Endodermal cell (in vitro differentiated cells): Measurements from ENCODE around the gene SNAPC2. TPM values are rescaled to one million over a fixed set of nuclear protein-coding genes. Genes with fewer than 3 reads are reported as not detected.

Experiments
- DNase-seq: peaks from one replicate; pipeline ENCODE4 v3.0.0-alpha.2; 2017
- H3K27ac ChIP-seq: 2 replicates; pipeline ENCODE4 v1.5.1; 2013; ENCODE audit warnings: mild to moderate bottlenecking, low read depth, low read length, moderate library complexity
- H3K27me3 ChIP-seq: 2 replicates; pipeline ENCODE4 v1.6.1; 2013; ENCODE audit warnings: mild to moderate bottlenecking, low read length, moderate library complexity; ENCODE audit not compliant: insufficient read depth, control insufficient read depth, poor library complexity, severe bottlenecking
- H3K36me3 ChIP-seq: 2 replicates; pipeline ENCODE4 v1.7.0; 2013; ENCODE audit warnings: mild to moderate bottlenecking, low read length, moderate library complexity; ENCODE audit not compliant: control insufficient read depth, insufficient read depth
- H3K4me1 ChIP-seq: one replicate; pipeline ENCODE4 v1.7.0; 2013; ENCODE audit warnings: low read length; ENCODE audit not compliant: control insufficient read depth, insufficient read depth
- H3K4me3 ChIP-seq: 2 replicates; pipeline ENCODE4 v1.5.1; 2013; ENCODE audit warnings: mild to moderate bottlenecking, low read length, moderate library complexity
- H3K9ac ChIP-seq: 2 replicates; pipeline ENCODE4 v1.6.1; 2013; ENCODE audit warnings: mild to moderate bottlenecking, low read length, moderate library complexity; ENCODE audit not compliant: poor library complexity, severe bottlenecking; ENCODE audit errors: extremely low read depth
- H3K9me3 ChIP-seq: 2 replicates; pipeline ENCODE4 v1.6.1; 2013; ENCODE audit warnings: mild to moderate bottlenecking, low read length, moderate library complexity; ENCODE audit not compliant: control insufficient read depth
- H3K27ac Mint-ChIP-seq: 2 replicates; pipeline ENCODE4 v1.8.0; 2020; ENCODE audit warnings: mixed read lengths
- H3K27me3 Mint-ChIP-seq: 2 replicates; pipeline ENCODE4 v1.8.0; 2021; ENCODE audit warnings: mild to moderate bottlenecking, mixed read lengths; ENCODE audit not compliant: insufficient read depth
- H3K36me3 Mint-ChIP-seq: 2 replicates; pipeline ENCODE4 v1.8.0; 2020; ENCODE audit warnings: low read depth, mixed read lengths
- H3K4me1 Mint-ChIP-seq: 2 replicates; pipeline ENCODE4 v1.8.0; 2020; ENCODE audit warnings: mixed read lengths
- H3K4me3 Mint-ChIP-seq: 2 replicates; pipeline ENCODE4 v1.8.0; 2020; ENCODE audit warnings: mild to moderate bottlenecking, moderate library complexity, mixed read lengths
- H3K9me3 Mint-ChIP-seq: 2 replicates; pipeline ENCODE4 v1.8.0; 2020; ENCODE audit warnings: mild to moderate bottlenecking, mixed read lengths
- WGBS, 2 experiments: methylation state at CpG; one replicate each; pipeline versions ENCODE4 v1.1.5 to v1.1.7; 2013; ENCODE audit warnings: missing lambda C conversion rate in 2 of 2, mixed read lengths in 1 of 2; ENCODE audit not compliant: insufficient coverage in 1 of 2, insufficient read length in 1 of 2; 5-methylcytosine and 5-hydroxymethylcytosine counted together
- total RNA-seq, 2 donors: library from RNA; stranded (reverse); fragmentation: NEBNext Ultra II Directional in 1 of 2; extraction: Animal tissue kit (Norgen Biotek cat#: 25700) in 1 of 2; gene quantifications; 2 replicates in 1 of 2; 3 replicates in 1 of 2; pipeline ENCODE4 v1.2.1, GENCODE V29; 2021
- TF ChIP-seq, protein P1 (sequence below): fragments of 200-600 bp; sonication (generic); conservative IDR thresholded peaks from 2 replicates; pipeline ENCODE4 v1.5.0; 2021; ENCODE audit warnings: antibody characterized with exemption, mild to moderate bottlenecking

Gene SNAPC2
- total RNA-seq, 2 donors from 2014 or later, result 11.9 to 14.2 TPM

DNA sequence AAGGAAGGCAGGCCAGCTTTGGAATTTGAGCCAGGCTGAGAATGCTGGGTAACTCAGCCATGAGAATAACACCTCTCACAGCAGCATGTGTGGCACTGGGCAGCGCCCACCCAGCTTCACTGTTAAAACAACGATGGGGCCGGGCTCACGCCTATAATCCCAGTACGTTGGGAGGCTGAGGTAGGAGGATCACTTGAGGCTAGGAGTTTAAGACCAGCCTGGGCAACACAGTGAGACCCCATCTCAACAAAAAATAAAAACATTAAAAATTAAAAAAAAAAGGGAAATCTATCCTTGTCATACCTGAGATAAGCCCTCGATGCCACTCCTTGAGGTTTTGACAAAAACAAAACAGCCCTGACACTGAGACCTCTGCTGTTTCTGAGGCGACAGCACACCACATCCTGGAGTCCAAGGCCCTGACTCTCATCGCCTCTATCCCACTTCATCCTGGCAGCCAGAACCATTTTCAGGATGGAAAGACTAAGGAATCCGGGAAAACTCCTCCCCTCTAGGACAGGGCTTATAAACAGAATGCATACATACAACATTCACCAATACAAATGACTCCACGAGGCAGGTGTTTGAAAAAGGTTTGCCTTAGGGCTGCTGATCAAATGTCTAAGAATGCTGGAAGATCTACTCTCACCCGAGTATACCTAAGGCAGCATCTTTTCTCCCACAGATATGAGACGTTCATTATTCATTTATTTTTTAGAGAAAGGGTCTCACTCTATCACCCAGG, 46.0 kb downstream of the SNAPC2 start:
- Mint-ChIP-seq H3K36me3 (peaks cover 70% of the 10 kb centered on the region), H3K27ac (no peak overlapping the region)

DNA sequence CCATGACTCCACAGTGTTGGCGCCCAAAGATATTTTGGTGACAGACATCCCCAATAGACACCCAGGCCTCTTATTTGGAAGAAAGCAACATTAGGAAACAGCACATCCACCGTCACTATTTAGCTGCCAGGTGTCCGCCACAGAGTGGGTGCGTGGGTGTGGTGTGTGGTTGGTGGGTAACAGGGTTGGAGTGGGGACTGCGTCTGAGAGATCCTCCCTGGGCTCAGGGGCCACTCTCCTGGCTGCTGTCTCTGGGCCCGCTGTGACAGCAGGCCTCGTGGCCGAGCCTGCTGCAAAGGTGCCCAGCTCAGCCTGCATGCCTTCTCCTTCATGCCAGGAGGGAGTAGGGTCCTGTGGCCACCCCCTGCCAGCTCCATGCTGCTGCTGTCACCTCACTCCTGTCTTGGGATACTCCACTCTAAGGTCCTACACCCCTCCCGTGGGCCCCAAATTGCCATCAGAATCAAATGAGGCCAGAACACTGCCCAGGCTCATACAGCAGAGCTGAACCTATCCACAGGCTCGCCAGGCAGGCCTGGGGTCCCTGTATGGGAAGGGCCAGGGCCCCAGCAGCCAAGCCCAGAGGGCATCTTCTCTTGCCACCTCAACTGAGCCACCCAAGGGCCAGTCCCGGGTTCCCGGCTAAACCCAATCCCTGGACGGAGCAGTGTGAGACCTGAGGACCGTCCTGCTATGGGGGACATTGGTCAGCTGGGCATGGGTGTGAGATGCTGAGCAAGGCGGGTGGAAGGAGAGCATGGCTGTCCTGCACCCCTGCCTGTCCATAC, 48.1 kb downstream of the SNAPC2 start:
- 95 to 97% methylated on average over 8 to 15 of the region's 15 CpGs for WGBS, 2 experiments
- peak overlapping the region; percentile 74 for H3K27ac Mint-ChIP-seq
- H3K36me3 ChIP-seq, result peaks cover 78% of the 10 kb centered on the region
- peaks cover 61% of the 10 kb centered on the region for H3K36me3 Mint-ChIP-seq
- H3K27me3 ChIP-seq, result no peaks in the 10 kb centered on the region
- H3K9ac ChIP-seq, result no peak overlapping the region
- no peak overlapping the region for H3K4me3 ChIP-seq
- H3K27me3 Mint-ChIP-seq, result no peaks in the 10 kb centered on the region
- H3K9me3 Mint-ChIP-seq, result no peaks in the 10 kb centered on the region
- no peak overlapping the region for H3K4me3 Mint-ChIP-seq
- no peak for DNase-seq
- no peaks in the 10 kb centered on the region for H3K4me1 ChIP-seq
- no peaks in the 10 kb centered on the region for H3K9me3 ChIP-seq
- TF ChIP-seq, protein P1, sequence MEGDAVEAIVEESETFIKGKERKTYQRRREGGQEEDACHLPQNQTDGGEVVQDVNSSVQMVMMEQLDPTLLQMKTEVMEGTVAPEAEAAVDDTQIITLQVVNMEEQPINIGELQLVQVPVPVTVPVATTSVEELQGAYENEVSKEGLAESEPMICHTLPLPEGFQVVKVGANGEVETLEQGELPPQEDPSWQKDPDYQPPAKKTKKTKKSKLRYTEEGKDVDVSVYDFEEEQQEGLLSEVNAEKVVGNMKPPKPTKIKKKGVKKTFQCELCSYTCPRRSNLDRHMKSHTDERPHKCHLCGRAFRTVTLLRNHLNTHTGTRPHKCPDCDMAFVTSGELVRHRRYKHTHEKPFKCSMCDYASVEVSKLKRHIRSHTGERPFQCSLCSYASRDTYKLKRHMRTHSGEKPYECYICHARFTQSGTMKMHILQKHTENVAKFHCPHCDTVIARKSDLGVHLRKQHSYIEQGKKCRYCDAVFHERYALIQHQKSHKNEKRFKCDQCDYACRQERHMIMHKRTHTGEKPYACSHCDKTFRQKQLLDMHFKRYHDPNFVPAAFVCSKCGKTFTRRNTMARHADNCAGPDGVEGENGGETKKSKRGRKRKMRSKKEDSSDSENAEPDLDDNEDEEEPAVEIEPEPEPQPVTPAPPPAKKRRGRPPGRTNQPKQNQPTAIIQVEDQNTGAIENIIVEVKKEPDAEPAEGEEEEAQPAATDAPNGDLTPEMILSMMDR, result no peak
- no peak overlapping the region for H3K27ac ChIP-seq
- H3K4me1 Mint-ChIP-seq, result no peaks in the 10 kb centered on the region

More for the DNA sequence above, 46.0 kb downstream of the SNAPC2 start:
- Mint-ChIP-seq H3K4me1 (peaks cover 5% of the 10 kb centered on the region), H3K27me3 (no peaks in the 10 kb centered on the region), H3K9me3 (no peaks in the 10 kb centered on the region), H3K4me3 (no peak overlapping the region)
- Histone ChIP-seq H3K9me3 (no peaks in the 10 kb centered on the region), H3K36me3 (peaks cover 85% of the 10 kb centered on the region), H3K9ac (no peak overlapping the region), H3K4me3 (no peak overlapping the region), H3K27ac (no peak overlapping the region), H3K4me1 (peaks cover 7% of the 10 kb centered on the region), H3K27me3 (no peaks in the 10 kb centered on the region)
- TF ChIP-seq, protein P1, result no peak
- WGBS, 2 experiments, result 96 to 98% methylated on average over 7 to 12 of the region's 12 CpGs
- no peak for DNase-seq

DNA sequence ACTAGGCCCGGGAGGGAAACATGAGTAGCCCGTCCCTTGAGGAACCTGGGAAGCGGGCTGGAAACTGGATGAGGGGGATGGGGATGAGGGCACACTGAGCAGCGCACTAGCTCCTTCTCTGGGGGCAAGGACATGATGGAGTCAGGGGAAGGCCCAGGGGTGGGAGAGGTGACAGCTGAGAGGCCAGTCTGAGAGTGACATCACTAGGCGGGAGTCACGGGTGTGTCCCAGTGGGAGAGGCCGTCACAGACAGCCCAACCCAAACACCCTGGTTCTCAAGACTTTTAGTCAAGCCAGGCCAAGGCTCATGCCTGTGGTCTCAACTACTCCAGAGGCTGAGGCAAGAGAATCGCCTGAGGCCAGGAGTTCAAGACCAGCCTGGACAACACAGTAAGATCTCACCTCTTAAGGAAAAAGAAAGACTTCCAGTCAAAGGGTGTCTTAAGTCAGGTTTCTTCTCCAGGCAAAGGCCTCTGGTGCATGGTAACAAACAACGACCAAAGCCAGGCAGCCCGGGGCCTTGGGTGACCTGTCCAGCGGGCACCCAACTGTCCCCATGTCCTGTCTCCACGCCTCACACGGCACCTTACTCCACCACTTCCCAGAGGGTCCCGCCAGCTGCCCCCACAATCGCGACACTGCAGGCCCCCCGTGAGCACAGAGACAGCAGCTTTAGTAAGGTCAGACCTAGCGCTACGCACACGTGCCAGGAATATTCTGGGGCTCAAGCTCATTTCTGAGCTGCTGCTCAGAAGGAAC, 48.8 kb downstream of the SNAPC2 start:
- H3K9ac ChIP-seq, result no peak overlapping the region
- Mint-ChIP-seq H3K9me3 (no peaks in the 10 kb centered on the region), H3K27ac (peak overlapping the region; percentile 74), H3K4me1 (no peaks in the 10 kb centered on the region), H3K27me3 (no peaks in the 10 kb centered on the region), H3K4me3 (no peak overlapping the region), H3K36me3 (peaks cover 63% of the 10 kb centered on the region)
- H3K36me3 ChIP-seq, result peaks cover 78% of the 10 kb centered on the region
- no peaks in the 10 kb centered on the region for H3K4me1 ChIP-seq
- TF ChIP-seq, protein P1, result no peak
- no peak for DNase-seq
- H3K27ac ChIP-seq, result peak overlapping the region; percentile 17
- H3K27me3 ChIP-seq, result no peaks in the 10 kb centered on the region
- no peaks in the 10 kb centered on the region for H3K9me3 ChIP-seq
- H3K4me3 ChIP-seq, result no peak overlapping the region
- 95 to 96% methylated on average over 12 to 20 of the region's 20 CpGs for WGBS, 2 experiments
